COLO668 (cell line): Measurements from ENCODE around the gene LIAS.

Source experiments
- DNase-seq: peaks from one replicate; lab custom pipeline; 2025; ENCODE audit not compliant: unreplicated experiment; lab: John Stamatoyannopoulos, UW

Gene LIAS

GRCh38 chr4:39528061-39528465, 69.2 kb downstream of the LIAS start:
- DNase-seq, result no peak
